D721Med (cell line): ENCODE measurements around the gene CCM2.

Experiments
- DNase-seq: peaks from one replicate; pipeline ENCODE4 v3.0.0; 2011; ENCODE audit warnings: low spot score; ENCODE audit not compliant: insufficient read length
- FAIRE-seq: peaks from 2 replicates; lab custom pipeline; 2011; peaks lifted over from hg19 to GRCh38; lab: Jason Lieb, UNC
- TF ChIP-seq, protein P1 (sequence below): IDR thresholded peaks from 2 replicates; pipeline ENCODE4 v1.5.1; 2012; ENCODE audit warnings: mild to moderate bottlenecking, control low read depth; ENCODE audit not compliant: insufficient read depth; ENCODE audit errors: missing control alignments

CCM2 gene

DNA sequence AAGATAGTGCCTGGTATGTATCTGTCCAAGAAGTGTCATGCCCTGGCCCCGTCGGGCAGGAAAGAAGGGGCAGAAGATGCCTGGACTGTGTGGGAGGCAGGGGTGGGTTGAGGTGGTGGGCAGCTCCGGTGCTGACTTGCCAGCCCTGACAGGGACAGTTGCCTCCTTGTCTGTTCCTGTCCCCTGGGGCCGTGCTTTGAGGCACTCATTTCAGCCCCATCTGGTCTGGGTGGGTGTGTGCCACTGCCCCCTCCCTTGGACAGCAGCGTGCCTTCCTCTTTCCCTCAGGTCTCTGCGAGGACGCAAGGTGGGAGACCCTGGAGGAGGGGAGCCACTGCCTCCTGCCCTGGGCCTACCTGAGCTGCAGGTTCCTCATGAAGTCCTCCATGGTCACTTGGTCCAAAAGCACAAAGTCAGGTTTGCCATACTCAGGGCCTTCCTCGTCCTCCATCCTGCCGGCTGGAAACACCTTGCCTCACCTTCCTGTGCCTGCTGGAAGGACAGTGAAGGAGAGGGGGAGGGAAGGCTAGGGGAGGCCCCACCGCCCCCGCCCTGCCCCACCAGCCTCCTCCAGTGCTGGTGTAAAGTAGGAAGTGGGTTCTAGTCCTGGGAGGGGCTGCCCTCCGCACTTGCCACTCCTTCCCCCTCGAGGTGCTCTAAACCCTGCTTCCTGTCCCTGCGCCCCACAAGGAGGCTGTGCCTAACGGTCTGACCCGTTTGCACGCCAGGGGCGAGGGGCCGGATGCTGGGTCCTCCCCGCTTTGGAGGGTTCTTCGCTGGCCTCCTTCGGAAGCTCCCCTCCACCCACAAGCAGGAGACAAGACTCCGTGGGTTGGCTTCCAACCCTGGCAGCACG, 21.3 kb upstream of the CCM2 start, which contains the start of gene MYO1G:
Gene MYO1G, minus strand, starts transcription at position 505 of the 856 bp plus-strand sequence. Its CDS starts 54 bp downstream, at position 451.
- FAIRE-seq: no peak
- TF ChIP-seq, protein P1, sequence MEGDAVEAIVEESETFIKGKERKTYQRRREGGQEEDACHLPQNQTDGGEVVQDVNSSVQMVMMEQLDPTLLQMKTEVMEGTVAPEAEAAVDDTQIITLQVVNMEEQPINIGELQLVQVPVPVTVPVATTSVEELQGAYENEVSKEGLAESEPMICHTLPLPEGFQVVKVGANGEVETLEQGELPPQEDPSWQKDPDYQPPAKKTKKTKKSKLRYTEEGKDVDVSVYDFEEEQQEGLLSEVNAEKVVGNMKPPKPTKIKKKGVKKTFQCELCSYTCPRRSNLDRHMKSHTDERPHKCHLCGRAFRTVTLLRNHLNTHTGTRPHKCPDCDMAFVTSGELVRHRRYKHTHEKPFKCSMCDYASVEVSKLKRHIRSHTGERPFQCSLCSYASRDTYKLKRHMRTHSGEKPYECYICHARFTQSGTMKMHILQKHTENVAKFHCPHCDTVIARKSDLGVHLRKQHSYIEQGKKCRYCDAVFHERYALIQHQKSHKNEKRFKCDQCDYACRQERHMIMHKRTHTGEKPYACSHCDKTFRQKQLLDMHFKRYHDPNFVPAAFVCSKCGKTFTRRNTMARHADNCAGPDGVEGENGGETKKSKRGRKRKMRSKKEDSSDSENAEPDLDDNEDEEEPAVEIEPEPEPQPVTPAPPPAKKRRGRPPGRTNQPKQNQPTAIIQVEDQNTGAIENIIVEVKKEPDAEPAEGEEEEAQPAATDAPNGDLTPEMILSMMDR: no peak
- no peak for DNase-seq

- TF ChIP-seq, protein P1: no peak
- DNase-seq: no peak
- FAIRE-seq: no peak
Measured at GRCh38 chr7:44979481-44980392, 20.3 kb upstream of the CCM2 start.

GRCh38 chr7:44980393-44981034, 19.5 kb upstream of the CCM2 start:
- no peak for DNase-seq
- TF ChIP-seq, protein P1: no peak

GRCh38 chr7:44981035-44981706, 18.8 kb upstream of the CCM2 start:
- DNase-seq: no peak
- TF ChIP-seq, protein P1: no peak
- FAIRE-seq: no peak

More at GRCh38 chr7:44980393-44981034, 19.5 kb upstream of the CCM2 start:
- FAIRE-seq: no peak

DNA sequence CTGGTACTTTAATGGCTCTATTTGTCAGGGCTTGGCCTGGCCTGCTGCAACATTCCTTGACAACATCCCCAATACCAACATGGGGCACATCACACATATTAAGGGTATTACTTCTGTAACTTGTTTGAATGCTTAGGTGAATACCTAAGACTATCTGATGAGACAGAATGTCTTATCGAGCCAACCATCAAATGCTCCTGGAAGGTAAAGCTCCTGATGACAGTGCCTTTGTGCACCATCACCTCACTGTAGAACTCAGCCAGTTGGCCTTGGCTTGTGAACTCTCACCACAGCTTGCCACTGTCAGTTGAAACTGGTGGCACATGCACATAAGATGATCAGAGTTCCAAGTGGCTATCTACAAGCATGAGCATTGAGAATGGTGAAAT, 17.5 kb upstream of the CCM2 start:
- TF ChIP-seq, protein P1: no peak
- DNase-seq (no peak), FAIRE-seq (no peak)

GRCh38 chr7:44982970-44983369, 17.0 kb upstream of the CCM2 start:
- no peak for FAIRE-seq

More at GRCh38 chr7:44982970-44983369, 17.0 kb upstream of the CCM2 start:
- TF ChIP-seq, protein P1: no peak
- no peak for DNase-seq
